Sigmoid colon (tissue), 7 donors: ENCODE results near the gene BCL2A1. TPM values are rescaled to one million over a fixed set of nuclear protein-coding genes. Genes with fewer than 3 reads are reported as not detected.
"Not testable (repeated sequence)": the region's sequence is repeated elsewhere in the genome, so short reads cannot be mapped to it uniquely, and the experiment has no call there.

Experiments
- DNase-seq: peaks from one replicate; pipeline ENCODE4 v3.0.0-alpha.2; 2019
- H3K27ac ChIP-seq, 4 donors: fragments of 200-600 bp; sonication (generic); one replicate each; pipeline ENCODE4 v1.5.1; 2016 to 2019; ENCODE audit warnings: mild to moderate bottlenecking in 1 of 4
- H3K27me3 ChIP-seq, 3 donors: fragments of 200-600 bp; sonication (generic); one replicate each; pipeline ENCODE4 v1.5.1; 2019; ENCODE audit warnings: mild to moderate bottlenecking in 1 of 3
- H3K36me3 ChIP-seq, 4 donors: fragments of 200-600 bp; sonication (generic); one replicate each; pipeline ENCODE4 v1.5.1; 2016 to 2019
- H3K4me1 ChIP-seq, 4 donors: fragments of 200-600 bp; sonication (generic); one replicate each; pipeline ENCODE4 v1.5.1; 2017 to 2019
- H3K4me3 ChIP-seq, 4 donors: fragments of 200-600 bp; sonication (generic); one replicate each; pipeline ENCODE4 v1.5.1; 2017 to 2019; ENCODE audit warnings: mild to moderate bottlenecking in 2 of 4, moderate library complexity in 1 of 4
- H3K9me3 ChIP-seq, 4 donors: fragments of 200-600 bp in 3 of 4; sonication (generic) in 3 of 4; one replicate each; pipeline versions ENCODE4 v1.5.1 to v1.6.1; 2013 to 2019
- EP300 ChIP-seq, 4 donors: sonication (generic); formaldehyde crosslinking; IDR thresholded peaks; one replicate each; pipeline ENCODE4 v1.6.1; 2017; ENCODE audit warnings: antibody characterized with exemption in 4 of 4
- POLR2A ChIP-seq, 2 donors: fragments of 450-650 bp; IDR thresholded peaks; one replicate each; pipeline ENCODE4 v1.6.1; 2016; ENCODE audit warnings: antibody characterized with exemption in 2 of 2, mild to moderate bottlenecking in 2 of 2, moderate library complexity in 2 of 2
- POLR2AphosphoS5 ChIP-seq, 4 donors: sonication (generic); formaldehyde crosslinking; IDR thresholded peaks; one replicate each; pipeline ENCODE4 v1.6.1; 2017; ENCODE audit warnings: antibody characterized with exemption in 4 of 4
- WGBS, 2 donors: extraction: QIAGEN DNeasy Blood & Tissue Kit; methylation state at CpG; one replicate each; pipeline ENCODE4 v1.1.7; 2013; 5-methylcytosine and 5-hydroxymethylcytosine counted together
- intact Hi-C: fragments of 100-400 bp; cut with DNase I; formaldehyde crosslinking; loops from one replicate; pipeline ENCODE4 v1.15.1; 2023
- polyA plus RNA-seq, 3 donors: library from polyadenylated mRNA; stranded (reverse); fragments of 200-250 nt; gene quantifications; one replicate each; pipeline ENCODE4 v1.2.3, GENCODE V29; 2013
- total RNA-seq, 4 donors: library from RNA; depleted of rRNA; stranded (reverse); fragments of >200 nt; gene quantifications; one replicate each; pipeline ENCODE4 v1.1.0, GENCODE V29; 2016
- TF ChIP-seq, protein P1 (sequence below), 4 experiments: fragments of 450-650 bp in 3 of 4; fragments of 200-600 bp in 1 of 4; IDR thresholded peaks; one replicate each; pipeline ENCODE4 v1.5.1; 2016 to 2019; ENCODE audit warnings: antibody characterized with exemption in 4 of 4, mild to moderate bottlenecking in 3 of 4, moderate library complexity in 2 of 4
- donor health status: healthy with polysubstance abuse.
- donor health status: Bipolar disorder and iron deficiency.
- donor health status: healthy.

The BCL2A1 gene
- total and polyA plus RNA-seq, 7 donors = 1.9 to 19.4 (median 6.6) TPM; not detected in 3

DNA sequence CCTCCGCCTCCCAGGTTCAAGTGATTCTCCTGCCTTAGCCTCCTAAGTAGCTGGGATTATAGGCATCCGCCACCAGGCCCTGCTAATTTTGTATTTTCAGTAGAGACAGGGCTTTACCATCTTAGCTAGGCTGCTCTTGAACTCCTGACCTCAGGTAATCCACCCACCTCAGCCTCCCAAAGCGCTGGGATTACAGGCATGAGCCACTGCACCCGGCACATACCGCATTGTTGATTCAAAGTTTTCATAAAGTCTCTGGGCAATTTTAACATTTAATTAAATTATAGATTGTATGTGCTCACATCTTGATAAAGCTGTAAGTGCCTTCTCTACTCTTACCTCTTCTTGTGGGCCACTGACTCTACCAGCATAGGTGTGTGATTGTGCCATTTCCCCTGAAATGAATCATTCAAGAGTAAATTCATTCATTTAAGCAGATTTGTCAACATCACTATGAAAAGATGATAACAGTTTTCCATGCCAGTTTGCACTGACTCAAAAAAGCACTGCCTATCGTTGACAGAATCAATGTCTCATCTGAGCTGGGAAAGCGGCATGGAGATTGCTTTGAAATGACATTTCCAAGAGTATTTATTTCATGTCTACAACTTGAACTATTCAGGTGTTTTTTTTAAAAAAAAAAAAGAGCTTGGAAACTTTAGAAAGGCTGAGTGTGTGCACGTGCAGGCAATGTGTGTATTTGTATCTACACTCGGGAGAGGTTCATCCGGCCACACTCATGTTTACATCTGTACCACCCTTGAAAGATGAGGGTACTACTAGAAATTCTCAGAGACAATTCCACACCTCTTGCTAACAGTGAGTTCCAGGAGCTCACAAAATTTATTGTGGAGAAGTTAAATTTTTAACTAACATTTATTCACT lies 3.5 kb downstream of the BCL2A1 start:
- no peak for TF ChIP-seq POLR2A (IDR thresholded peaks at IDR 0.05)
- no peak for TF ChIP-seq POLR2AphosphoS5 (IDR thresholded peaks at IDR 0.05)
- TF ChIP-seq, protein P1, sequence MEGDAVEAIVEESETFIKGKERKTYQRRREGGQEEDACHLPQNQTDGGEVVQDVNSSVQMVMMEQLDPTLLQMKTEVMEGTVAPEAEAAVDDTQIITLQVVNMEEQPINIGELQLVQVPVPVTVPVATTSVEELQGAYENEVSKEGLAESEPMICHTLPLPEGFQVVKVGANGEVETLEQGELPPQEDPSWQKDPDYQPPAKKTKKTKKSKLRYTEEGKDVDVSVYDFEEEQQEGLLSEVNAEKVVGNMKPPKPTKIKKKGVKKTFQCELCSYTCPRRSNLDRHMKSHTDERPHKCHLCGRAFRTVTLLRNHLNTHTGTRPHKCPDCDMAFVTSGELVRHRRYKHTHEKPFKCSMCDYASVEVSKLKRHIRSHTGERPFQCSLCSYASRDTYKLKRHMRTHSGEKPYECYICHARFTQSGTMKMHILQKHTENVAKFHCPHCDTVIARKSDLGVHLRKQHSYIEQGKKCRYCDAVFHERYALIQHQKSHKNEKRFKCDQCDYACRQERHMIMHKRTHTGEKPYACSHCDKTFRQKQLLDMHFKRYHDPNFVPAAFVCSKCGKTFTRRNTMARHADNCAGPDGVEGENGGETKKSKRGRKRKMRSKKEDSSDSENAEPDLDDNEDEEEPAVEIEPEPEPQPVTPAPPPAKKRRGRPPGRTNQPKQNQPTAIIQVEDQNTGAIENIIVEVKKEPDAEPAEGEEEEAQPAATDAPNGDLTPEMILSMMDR (IDR thresholded peaks at IDR 0.05) = no peak
- no peak for TF ChIP-seq EP300 (IDR thresholded peaks at IDR 0.05)
- intact Hi-C loops = no loop called here
- no peaks in the 10 kb centered on the region for H3K9me3 ChIP-seq
- 78 to 91% methylated on average over 10 of the region's 10 CpGs for WGBS, 2 donors
- no peaks in the 10 kb centered on the region for H3K27me3 ChIP-seq
- no peaks in the 10 kb centered on the region for H3K4me1 ChIP-seq
- H3K27ac ChIP-seq = no peak overlapping the region
- H3K36me3 ChIP-seq = no peaks in the 10 kb centered on the region
- no peak for DNase-seq
- H3K4me3 ChIP-seq = no peak overlapping the region

DNA sequence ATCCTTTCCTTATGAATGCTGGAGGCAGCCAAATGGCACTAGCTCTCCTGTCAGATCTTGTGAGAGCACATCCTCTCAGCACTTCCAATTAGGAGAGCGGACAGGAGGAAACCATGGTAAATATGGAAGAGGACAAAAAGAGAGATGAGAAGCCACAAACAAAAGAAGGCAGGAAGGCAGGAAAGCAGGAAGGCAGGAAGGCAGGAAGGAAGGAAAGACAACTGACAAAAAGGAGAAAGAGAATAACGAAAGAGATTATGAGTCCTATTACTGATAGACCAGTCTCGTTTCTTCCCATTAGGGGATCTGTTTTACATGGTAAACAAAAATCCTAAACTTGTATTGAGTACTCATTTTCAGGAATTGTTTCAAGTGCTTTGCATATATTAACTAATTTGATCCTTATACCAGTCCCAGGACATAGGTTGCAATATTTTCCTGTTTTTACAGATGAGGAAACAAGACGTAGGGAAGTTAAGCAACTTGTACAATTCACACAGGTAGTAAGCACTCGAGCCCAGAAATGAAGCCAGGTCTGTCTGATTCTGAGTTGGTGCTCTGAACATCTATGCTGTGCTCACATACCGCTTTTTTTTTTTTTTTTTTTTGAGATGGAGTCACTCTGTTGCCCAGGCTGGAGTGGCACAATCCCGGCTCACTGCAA lies 4.2 kb downstream of the BCL2A1 start:
- Histone ChIP-seq H3K4me3 (no peak overlapping the region), H3K36me3 (no peaks in the 10 kb centered on the region), H3K9me3 (no peaks in the 10 kb centered on the region), H3K27ac (no peak overlapping the region), H3K4me1 (no peaks in the 10 kb centered on the region), H3K27me3 (no peaks in the 10 kb centered on the region)
- no peak for DNase-seq
- 74 to 80% methylated on average over 7 of the region's 7 CpGs for WGBS, 2 donors
- intact Hi-C loops = no loop called here
- TF ChIP-seq, protein P1 (IDR thresholded peaks at IDR 0.05) = no peak
- no peak for TF ChIP-seq POLR2A (IDR thresholded peaks at IDR 0.05)
- no peak for TF ChIP-seq EP300 (IDR thresholded peaks at IDR 0.05)
- no peak for TF ChIP-seq POLR2AphosphoS5 (IDR thresholded peaks at IDR 0.05)

DNA sequence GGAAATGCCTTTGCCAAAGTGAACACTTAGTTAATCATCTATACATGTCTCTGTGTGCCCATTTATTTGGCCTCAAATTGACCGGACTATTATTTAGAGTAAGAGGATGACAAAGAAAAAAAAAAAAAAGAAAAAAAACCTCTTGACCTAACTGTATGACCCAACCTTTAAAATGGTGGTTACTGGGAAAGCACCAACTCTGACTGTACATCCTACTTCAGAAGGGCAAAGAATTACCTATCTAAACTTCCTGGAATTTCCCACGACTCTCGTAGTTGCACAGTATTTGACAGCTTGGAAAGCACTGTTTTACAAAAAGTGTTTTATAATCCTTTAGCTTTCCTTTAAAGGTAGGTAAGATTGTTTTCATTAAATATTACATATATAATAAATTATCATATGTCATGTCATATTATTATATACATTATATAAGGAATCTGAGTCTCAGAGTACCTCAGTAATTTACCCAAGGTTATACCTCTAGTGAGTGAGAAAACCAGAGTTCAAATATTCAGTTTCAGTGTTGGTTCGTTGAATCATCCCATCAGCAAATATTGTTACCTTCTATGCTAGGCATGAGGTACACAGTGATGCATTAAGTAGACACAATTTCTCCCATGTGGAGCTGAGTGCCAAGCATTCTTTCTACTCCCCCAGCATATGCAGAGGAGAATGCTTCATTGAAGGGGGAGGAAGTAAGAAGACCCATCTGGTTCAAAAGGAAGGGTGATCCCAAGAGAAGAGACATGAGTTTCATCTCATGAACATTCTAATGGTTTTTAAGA lies 5.0 kb downstream of the BCL2A1 start:
- intact Hi-C loops = no loop called here

DNA sequence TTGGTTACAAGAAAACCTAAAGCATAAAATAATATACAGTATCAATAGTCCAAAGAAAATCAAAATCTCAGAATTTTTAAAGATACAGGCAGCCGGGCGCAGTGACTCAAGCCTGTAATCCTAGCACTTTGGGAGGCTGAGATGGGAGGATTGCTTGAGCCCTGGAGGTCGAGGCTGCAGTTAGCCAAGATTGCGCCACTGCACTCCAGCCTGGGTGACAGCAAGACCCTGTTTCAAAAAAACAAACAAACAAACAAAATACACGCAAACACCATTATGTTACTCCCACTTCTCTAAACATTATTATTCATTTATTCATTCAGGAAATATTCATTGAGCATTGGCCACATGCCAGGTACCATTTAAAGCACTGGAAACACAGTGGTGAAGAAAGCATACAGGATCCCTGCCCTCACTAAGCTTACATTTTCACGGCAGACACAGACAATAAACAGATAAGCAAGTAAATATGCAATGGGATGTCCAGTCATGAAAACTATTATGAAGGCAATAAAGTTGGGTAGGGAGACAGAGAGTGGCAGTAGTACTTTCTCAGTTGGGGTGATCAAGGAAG lies 6.7 kb downstream of the BCL2A1 start:
- H3K36me3 ChIP-seq = no peaks in the 10 kb centered on the region
- intact Hi-C loops = no loop called here

More for the DNA sequence above, 5.0 kb downstream of the BCL2A1 start:
- WGBS, 2 donors = 64 to 68% methylated on average over 4 of the region's 4 CpGs
- no peaks in the 10 kb centered on the region for H3K4me1 ChIP-seq
- H3K9me3 ChIP-seq = no peaks in the 10 kb centered on the region
- H3K36me3 ChIP-seq = no peaks in the 10 kb centered on the region
- no peak for DNase-seq
- H3K27ac ChIP-seq = no peak overlapping the region
- H3K4me3 ChIP-seq = no peak overlapping the region
- no peak for TF ChIP-seq POLR2AphosphoS5 (IDR thresholded peaks at IDR 0.05)
- no peak for TF ChIP-seq POLR2A (IDR thresholded peaks at IDR 0.05)
- TF ChIP-seq EP300 (IDR thresholded peaks at IDR 0.05) = no peak
- TF ChIP-seq, protein P1 (IDR thresholded peaks at IDR 0.05) = no peak
- no peaks in the 10 kb centered on the region for H3K27me3 ChIP-seq

DNA sequence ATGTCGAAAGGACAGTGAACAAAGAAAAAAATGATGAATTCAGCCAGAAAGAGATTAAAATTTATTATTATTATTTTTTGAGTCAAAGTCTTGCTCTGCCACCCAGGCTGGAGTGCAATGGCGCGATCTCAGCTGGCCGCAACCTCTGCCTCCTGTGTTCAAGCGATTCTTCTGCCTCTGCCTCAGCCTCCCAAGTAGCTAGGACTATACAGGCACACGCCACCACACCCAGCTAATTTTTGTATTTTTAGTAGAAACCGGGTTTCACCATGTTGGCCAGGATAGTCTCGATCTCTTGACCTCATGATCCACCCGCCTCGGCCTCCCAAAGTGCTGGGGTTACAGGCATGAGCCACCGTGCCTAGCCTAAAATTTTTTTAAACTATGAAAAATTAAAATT lies 8.1 kb downstream of the BCL2A1 start:
- H3K27me3 ChIP-seq, H3K4me3 ChIP-seq, DNase-seq, intact Hi-C loops, H3K36me3 ChIP-seq, H3K4me1 ChIP-seq, H3K27ac ChIP-seq, H3K9me3 ChIP-seq: not testable (repeated sequence)
- WGBS, 2 donors = 95 to 96% methylated on average over 11 of the region's 11 CpGs

More for the DNA sequence above, 6.7 kb downstream of the BCL2A1 start:
- Histone ChIP-seq H3K4me3 (no peak overlapping the region), H3K27me3 (no peaks in the 10 kb centered on the region), H3K9me3 (no peaks in the 10 kb centered on the region), H3K27ac (no peak overlapping the region), H3K4me1 (no peaks in the 10 kb centered on the region)
- no peak for DNase-seq
- TF ChIP-seq, protein P1 (IDR thresholded peaks at IDR 0.05) = no peak
- TF ChIP-seq POLR2AphosphoS5 (IDR thresholded peaks at IDR 0.05) = no peak
- TF ChIP-seq POLR2A (IDR thresholded peaks at IDR 0.05) = no peak
- 83 to 84% methylated on average over 6 of the region's 6 CpGs for WGBS, 2 donors
